ENCODE results near the gene C4B.
A peak's percentile ranks its signal among the peaks of the same experiment; 100 is the strongest.
"Not testable (repeated sequence)": the region's sequence is repeated elsewhere in the genome, so short reads cannot be mapped to it uniquely, and the experiment has no call there.

C4B gene

DNA sequence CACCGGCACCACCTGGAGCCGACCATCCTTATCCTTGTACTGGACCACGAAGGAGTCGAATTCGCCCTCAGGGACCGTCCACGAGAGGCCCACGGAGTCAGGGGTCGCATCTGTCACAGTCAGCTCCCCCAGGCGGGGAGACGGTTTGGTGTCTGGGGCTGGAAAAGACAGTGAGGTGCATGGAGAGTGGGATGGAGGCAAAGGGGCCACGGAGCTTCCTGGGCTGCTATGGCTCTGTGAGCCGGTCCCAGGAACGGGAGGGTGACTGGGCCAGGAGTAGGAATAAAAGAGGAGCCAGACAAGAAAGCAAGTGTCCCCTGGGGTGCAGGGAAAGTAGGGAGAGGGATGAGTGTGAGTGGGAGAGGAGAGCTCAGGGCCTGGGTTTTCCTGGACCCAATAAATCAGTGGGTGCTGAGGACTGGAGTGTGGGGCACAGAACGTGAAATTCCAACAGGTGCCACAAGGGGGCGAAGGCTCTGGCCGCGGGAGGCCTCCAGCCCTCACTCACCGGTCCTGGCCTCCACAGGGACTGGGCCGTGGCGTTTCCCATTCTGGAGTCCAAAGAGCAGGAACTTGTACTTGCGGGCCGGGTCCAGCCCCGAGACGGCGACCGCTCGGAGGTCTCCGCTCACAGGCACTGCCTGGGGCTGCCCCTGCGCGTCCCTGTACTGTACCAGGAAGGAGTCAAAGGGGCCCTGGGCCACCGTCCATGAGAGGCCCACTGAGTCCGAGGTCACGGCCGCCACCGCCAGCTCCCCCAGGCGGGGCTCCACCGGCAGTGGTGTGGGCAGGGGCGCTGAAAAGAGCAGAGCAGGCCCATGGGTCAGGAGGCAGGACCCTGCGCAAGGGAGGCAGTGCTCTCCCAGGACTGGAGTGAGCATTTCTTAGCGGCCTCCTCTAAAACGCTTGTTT is 33.5 kb downstream of the C4B start:
- peak; percentile 56 to 75 for DNase-seq (ENCODE audit: low read depth in 1 of 2, low spot score in 1 of 2)
- TF ChIP-seq JUND (IDR thresholded peaks at IDR 0.05; ENCODE audit: low read depth): no peak
- in situ Hi-C loops (cut with HindIII; ENCODE audit: low pct_unique_long_range_greater_than_20kb, low sequenced_read_pairs): no loop called here

DNA sequence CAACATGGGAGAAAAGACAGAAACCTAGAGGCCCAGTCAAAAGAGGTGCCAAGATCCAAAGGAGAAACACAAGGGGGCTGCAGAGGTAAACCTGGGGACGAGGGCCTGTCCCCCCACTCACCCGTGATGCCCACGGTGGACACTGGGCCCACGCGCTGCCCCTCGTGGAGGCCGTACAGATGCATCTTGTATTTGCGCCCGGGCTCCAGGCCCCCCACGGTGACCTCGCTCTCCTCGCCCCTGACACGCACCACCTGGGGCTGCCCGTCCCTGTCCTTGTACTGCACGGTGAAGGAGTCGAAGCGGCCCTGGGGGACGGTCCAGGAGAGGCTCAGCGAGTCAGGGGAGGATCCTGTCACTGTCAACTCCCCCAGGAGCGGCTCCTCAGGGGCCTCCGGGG is 34.6 kb downstream of the C4B start:
- in situ Hi-C loops (cut with HindIII; ENCODE audit: low pct_unique_long_range_greater_than_20kb, low sequenced_read_pairs); DNase-seq (ENCODE audit: low read depth in 1 of 2, low spot score in 1 of 2): not testable (repeated sequence)

DNA sequence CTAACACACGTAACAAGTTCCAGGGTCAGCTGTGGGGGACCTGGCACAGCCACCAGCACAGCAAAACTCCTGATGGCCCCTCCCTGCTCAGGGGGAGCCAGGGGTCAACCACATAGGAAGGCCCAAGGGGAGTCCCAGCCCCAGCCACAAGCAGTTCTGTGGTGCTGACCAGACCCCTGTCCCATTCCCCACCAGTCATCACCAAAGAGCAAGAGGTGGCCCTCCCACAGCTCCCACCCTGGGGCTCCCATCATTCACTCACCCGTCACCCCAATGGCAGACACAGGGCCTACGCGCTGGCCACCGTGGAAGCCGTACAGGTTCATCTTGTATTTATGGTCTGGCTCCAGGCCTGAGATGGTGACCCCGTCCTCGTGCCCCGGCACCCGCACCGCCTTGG is 35.1 kb downstream of the C4B start:
- DNase-seq (ENCODE audit: low read depth in 1 of 2, low spot score in 1 of 2); in situ Hi-C loops (cut with HindIII; ENCODE audit: low pct_unique_long_range_greater_than_20kb, low sequenced_read_pairs): not testable (repeated sequence)

DNA sequence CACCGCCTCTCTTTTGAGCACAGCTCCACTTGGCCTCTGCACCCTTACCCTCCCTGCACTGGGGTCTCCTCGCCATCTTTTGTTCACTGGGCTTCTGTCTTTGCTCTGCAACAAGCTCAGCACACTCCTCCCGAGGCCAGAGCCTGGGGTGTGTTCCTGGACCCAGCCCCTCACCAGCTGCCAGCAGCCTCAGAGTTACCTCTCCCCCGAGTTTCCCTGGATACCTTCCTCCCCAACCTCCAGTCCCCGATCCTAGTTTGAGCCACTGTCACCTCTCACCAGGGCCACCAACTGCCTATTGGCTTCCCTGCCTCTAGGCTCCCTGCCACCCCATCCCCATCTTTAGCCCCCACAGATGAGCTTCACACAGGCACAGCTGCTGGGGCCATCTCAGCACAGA is 36.0 kb downstream of the C4B start:
- TF ChIP-seq JUND (IDR thresholded peaks at IDR 0.05; ENCODE audit: low read depth): no peak
- DNase-seq (ENCODE audit: low read depth in 1 of 2, low spot score in 1 of 2): no peak
- in situ Hi-C loops (cut with HindIII; ENCODE audit: low pct_unique_long_range_greater_than_20kb, low sequenced_read_pairs): no loop called here

DNA sequence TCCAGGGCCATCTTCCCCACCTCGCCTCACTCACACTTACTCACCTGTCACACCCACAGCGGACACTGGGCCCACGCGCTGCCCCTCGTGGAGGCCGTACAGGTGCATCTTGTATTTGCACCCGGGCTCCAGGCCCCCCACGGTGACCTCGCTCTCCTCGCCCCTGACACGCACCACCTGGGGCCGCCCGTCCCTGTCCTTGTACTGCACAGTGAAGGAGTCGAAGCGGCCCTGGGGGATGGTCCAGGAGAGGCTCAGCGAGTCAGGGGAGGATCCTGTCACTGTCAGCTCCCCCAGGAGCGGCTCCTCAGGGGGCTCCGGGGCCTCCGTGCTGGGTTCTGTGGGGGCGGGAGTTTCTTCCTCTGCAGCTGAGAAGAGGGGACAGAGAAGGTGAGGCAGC is 38.0 kb downstream of the C4B start:
- DNase-seq (ENCODE audit: low read depth in 1 of 2, low spot score in 1 of 2); in situ Hi-C loops (cut with HindIII; ENCODE audit: low pct_unique_long_range_greater_than_20kb, low sequenced_read_pairs): not testable (repeated sequence)

DNA sequence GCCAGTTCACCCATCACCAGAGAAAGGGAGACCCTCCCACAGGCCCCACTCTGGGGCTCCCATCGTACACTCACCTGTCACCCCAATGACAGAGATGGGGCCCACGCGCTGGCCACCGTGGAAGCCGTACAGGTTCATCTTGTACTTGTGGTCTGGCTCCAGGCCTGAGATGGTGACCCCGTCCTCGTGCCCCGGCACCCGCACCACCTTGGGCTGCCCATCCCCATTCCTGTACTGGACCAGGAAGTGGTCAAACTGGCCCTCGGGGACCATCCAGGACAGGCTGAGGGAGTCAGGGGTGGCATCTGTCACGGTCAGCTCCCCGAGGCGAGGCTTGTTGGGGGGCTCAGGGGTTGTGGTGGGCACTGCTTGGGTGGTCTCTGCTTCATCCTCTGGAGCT is 38.7 kb downstream of the C4B start:
- DNase-seq (ENCODE audit: low read depth in 1 of 2, low spot score in 1 of 2); in situ Hi-C loops (cut with HindIII; ENCODE audit: low pct_unique_long_range_greater_than_20kb, low sequenced_read_pairs): not testable (repeated sequence)

DNA sequence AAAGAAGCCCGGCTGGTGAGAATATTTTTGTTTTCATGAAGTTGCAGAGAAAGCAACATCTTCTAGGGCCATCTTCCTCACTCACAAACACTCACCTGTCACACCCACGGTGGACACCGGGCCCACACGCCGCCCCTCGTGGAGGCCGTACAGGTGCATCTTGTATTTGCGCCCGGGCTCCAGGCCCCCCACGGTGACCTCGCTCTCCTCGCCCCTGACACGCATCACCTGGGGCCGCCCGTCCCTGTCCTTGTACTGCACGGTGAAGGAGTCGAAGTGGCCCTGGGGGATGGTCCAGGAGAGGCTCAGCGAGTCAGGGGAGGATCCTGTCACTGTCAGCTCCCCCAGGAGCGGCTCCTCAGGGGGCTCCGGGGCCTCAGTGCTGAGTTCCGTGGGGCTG is 41.2 kb downstream of the C4B start:
- in situ Hi-C loops (cut with HindIII; ENCODE audit: low pct_unique_long_range_greater_than_20kb, low sequenced_read_pairs); DNase-seq (ENCODE audit: low read depth in 1 of 2, low spot score in 1 of 2): not testable (repeated sequence)

DNA sequence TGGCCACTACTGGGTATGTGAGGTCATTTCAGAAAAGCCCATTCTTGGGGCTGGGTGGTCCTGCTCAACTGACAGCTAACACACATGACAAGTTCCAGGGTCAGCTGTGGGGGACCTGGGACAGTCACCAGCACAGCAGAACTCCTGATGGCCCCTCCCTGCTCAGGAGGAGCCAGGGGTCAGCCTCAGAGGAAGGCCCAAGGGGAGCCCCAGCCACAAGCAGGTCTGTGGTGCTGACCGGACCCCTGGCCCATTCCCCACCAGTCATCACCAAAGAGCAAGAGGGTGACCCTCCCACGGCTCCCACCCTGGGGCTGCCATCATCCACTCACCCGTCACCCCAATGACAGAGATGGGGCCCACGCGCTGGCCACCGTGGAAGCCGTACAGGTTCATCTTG is 41.7 kb downstream of the C4B start:
- DNase-seq (ENCODE audit: low read depth in 1 of 2, low spot score in 1 of 2): no peak
- TF ChIP-seq JUND (IDR thresholded peaks at IDR 0.05; ENCODE audit: low read depth): no peak
- in situ Hi-C loops (cut with HindIII; ENCODE audit: low pct_unique_long_range_greater_than_20kb, low sequenced_read_pairs): no loop called here

DNA sequence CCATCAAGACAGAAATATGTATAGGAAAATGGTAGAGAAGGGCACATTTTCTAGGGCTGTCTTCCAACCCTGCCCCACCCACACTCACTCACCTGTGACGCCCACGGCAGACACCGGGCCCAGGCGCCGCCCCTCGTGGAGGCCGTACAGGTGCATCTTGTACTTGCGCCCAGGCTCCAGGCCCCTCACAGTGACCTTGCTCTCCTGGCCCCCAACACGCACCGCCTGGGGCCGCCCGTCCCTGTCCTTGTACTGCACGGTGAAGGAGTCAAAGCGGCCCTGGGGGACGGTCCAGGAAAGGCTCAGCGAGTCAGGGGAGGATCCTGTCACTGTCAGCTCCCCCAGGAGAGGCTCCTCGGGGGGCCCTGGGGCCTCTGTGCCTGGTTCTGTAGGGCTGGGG is 43.4 kb downstream of the C4B start:
- in situ Hi-C loops (cut with HindIII; ENCODE audit: low pct_unique_long_range_greater_than_20kb, low sequenced_read_pairs): no loop called here
- TF ChIP-seq JUND (IDR thresholded peaks at IDR 0.05; ENCODE audit: low read depth): no peak
- no peak for DNase-seq (ENCODE audit: low read depth in 1 of 2, low spot score in 1 of 2)

DNA sequence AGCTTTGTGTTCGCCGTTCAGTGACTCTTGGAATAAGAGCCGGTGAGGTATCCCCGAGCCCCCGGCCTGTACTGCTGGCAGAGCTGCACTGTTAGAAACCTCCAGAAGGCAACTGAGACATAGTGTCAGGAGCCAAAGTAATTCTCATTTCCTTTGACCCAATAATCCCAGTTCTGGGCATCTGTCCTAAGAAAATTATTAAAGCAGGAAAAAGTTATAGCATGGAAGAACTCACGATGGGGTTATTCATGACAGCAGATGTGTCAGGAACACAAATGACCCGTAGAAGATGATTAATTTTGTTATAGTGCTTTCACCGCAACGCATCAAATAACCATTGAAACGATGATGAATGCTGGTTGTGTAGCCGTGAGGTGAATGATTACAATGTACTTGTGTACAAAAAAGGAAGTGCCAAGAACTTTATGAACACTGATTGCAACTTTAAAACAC is 43.9 kb downstream of the C4B start:
- DNase-seq (ENCODE audit: low read depth in 1 of 2, low spot score in 1 of 2): no peak
- in situ Hi-C loops (cut with HindIII; ENCODE audit: low pct_unique_long_range_greater_than_20kb, low sequenced_read_pairs): no loop called here
- TF ChIP-seq JUND (IDR thresholded peaks at IDR 0.05; ENCODE audit: low read depth): no peak

DNA sequence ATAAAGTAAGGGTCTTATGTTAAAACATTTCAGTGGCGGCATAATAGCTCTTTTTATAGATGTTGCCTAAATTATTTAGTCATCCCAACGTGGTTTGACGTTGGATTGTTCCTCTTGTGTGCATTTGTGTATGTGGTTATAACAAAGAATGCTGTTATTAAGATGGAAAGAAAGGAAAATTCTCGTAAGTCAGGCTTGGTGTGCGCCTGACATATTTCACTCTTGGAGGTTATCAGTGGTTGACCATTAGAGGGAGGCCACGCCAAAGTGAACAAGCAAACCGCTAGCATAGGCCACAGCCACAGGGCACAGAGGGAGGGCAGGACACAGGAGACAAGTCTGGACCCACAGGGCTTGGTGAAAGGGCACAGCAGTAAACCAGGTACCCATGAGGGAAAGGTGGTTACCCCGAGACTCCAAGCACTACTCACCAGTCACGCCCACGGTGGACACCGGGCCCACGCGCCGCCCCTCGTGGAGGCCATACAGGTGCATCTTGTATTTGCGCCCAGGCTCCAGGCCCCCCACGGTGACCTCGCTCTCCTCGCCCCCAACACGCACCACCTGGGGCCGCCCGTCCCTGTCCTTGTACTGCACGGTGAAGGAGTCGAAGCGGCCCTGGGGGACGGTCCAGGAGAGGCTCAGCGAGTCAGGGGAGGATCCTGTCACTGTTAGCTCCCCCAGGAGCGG is 46.5 kb downstream of the C4B start:
- no peak for DNase-seq (ENCODE audit: low read depth in 1 of 2, low spot score in 1 of 2)
- no peak for TF ChIP-seq JUND (IDR thresholded peaks at IDR 0.05; ENCODE audit: low read depth)
- in situ Hi-C loops (cut with HindIII; ENCODE audit: low pct_unique_long_range_greater_than_20kb, low sequenced_read_pairs): no loop called here

DNA sequence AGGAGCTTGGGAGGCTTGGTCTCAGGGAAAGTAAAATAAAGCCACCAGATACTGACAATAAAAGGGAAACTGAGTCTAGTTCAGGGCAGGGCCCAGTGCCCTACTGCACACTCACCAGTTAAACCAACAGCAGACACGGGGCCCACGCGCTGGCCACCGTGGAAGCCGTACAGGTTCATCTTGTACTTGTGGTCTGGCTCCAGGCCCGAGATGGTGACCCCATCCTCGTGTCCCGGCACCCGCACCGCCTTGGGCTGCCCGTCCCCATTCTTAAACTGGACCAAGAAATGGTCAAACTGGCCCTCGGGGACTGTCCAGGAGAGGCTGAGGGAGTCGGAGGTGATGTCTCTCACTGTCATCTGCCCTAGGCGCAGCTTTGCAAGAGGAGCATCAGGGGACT is 50.1 kb downstream of the C4B start:
- DNase-seq (ENCODE audit: low read depth in 1 of 2, low spot score in 1 of 2): no peak
- in situ Hi-C loops (cut with HindIII; ENCODE audit: low pct_unique_long_range_greater_than_20kb, low sequenced_read_pairs): no loop called here
- no peak for TF ChIP-seq JUND (IDR thresholded peaks at IDR 0.05; ENCODE audit: low read depth)

DNA sequence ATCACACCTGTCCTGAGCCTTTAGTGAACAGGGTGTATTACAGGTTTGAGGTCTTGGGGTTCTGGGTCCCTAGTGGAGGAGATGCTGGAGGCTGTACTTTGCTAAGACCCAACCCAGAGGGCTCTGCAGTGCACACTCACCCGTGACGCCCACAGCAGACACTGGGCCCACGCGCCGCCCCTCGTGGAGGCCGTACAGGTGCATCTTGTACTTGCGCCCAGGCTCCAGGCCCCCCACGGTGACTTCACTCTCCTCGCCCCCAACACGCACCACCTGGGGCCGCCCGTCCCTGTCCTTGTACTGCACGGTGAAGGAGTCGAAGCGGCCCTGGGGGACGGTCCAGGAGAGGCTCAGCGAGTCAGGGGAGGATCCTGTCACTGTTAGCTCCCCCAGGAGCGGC is 52.9 kb downstream of the C4B start:
- in situ Hi-C loops (cut with HindIII; ENCODE audit: low pct_unique_long_range_greater_than_20kb, low sequenced_read_pairs); DNase-seq (ENCODE audit: low read depth in 1 of 2, low spot score in 1 of 2): not testable (repeated sequence)

DNA sequence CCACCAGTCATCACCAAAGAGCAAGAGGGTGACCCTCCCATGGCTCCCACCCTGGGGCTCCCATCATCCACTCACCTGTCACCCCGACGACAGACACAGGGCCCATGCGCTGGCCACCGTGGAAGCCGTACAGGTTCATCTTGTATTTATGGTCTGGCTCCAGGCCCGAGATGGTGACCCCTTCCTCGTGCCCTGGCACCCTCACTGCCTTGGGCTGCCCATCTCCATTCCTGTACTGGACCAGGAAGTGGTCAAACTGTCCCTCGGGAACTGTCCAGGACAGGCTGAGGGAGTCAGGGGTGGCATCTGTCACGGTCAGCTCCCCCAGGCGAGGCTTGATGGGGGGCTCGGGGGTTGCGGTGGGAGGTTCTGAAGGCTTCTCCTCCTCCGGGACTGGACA is 53.7 kb downstream of the C4B start:
- in situ Hi-C loops (cut with HindIII; ENCODE audit: low pct_unique_long_range_greater_than_20kb, low sequenced_read_pairs); DNase-seq (ENCODE audit: low read depth in 1 of 2, low spot score in 1 of 2): not testable (repeated sequence)

Data from T47D (cell line).